HG03025 (cell line): ENCODE data around the gene HESX1.

Experiments
- ATAC-seq: cut with Tn5 transposase; IDR thresholded peaks from one replicate; pipeline ENCODE4 v1.9.1; 2021; ENCODE audit warnings: mild to moderate bottlenecking, moderate library complexity; ENCODE audit not compliant: unreplicated experiment, low FRiP score

Gene HESX1

GRCh38 chr3:57199895-57200297 is at the start of gene HESX1:
Gene HESX1, minus strand, starts transcription at chr3:57199978. Its CDS starts 60 bp downstream, at chr3:57199918.
- ATAC-seq, result no peak

GRCh38 chr3:57244946-57245345 is 45.2 kb upstream of the HESX1 start:
- no peak for ATAC-seq

GRCh38 chr3:57234613-57235575 is 35.1 kb upstream of the HESX1 start:
- no peak for ATAC-seq

GRCh38 chr3:57233799-57234198 is 34.0 kb upstream of the HESX1 start:
- no peak for ATAC-seq

- no peak for ATAC-seq
Measured at GRCh38 chr3:57230006-57230405, 30.2 kb upstream of the HESX1 start.

- peak; percentile 53 for ATAC-seq
Measured at GRCh38 chr3:57227930-57228751, 28.4 kb upstream of the HESX1 start.

- ATAC-seq, result peak; percentile 87
Measured at GRCh38 chr3:57227204-57227929, 27.6 kb upstream of the HESX1 start, which contains the start of gene APPL1. Gene APPL1, plus strand, starts transcription at chr3:57227729. Its CDS starts 155 bp downstream, at chr3:57227884.

- ATAC-seq, result no peak
Measured at GRCh38 chr3:57226176-57226575, 26.4 kb upstream of the HESX1 start.

GRCh38 chr3:57224856-57225255 is 25.1 kb upstream of the HESX1 start:
- ATAC-seq, result no peak

GRCh38 chr3:57221883-57222282 is 22.1 kb upstream of the HESX1 start:
- ATAC-seq, result no peak

GRCh38 chr3:57206423-57206822 is 6.6 kb upstream of the HESX1 start:
- ATAC-seq, result no peak

GRCh38 chr3:57194641-57195040 is 5.1 kb downstream of the HESX1 start:
- ATAC-seq, result no peak

GRCh38 chr3:57192028-57192427 is 7.8 kb downstream of the HESX1 start:
- no peak for ATAC-seq

GRCh38 chr3:57184526-57184925 is 15.3 kb downstream of the HESX1 start:
- no peak for ATAC-seq

GRCh38 chr3:57179580-57180410 is 20.0 kb downstream of the HESX1 start:
- no peak for ATAC-seq

- ATAC-seq, result no peak
Measured at GRCh38 chr3:57176045-57176444, 23.7 kb downstream of the HESX1 start.

- ATAC-seq, result no peak
Measured at GRCh38 chr3:57173687-57174086, 26.1 kb downstream of the HESX1 start.

- ATAC-seq, result no peak
Measured at GRCh38 chr3:57170946-57171345, 28.8 kb downstream of the HESX1 start.

GRCh38 chr3:57169872-57170623 is 29.7 kb downstream of the HESX1 start:
- ATAC-seq, result peak; percentile 56
